Naive B cell (primary cell): ENCODE data around the gene MMD2. TPM values are rescaled to one million over a fixed set of nuclear protein-coding genes. Genes with fewer than 3 reads are reported as not detected.
"Not testable (repeated sequence)": the region's sequence is repeated elsewhere in the genome, so short reads cannot be mapped to it uniquely, and the experiment has no call there.

Experiments used
- ATAC-seq, 2 donors: fragments of 150-1000 bp; cut with Tn5 transposase; 2 replicates each; pipeline ENCODE4 v1.10.0; 2021; ENCODE audit warnings: low read depth in 2 of 2, mild to moderate bottlenecking in 2 of 2, moderate library complexity in 2 of 2
- DNase-seq: peaks from one replicate; pipeline ENCODE4 v3.0.0; 2022
- H3K27ac Mint-ChIP-seq, 6 donors: one replicate each; pipeline ENCODE4 v1.8.0; 2020 to 2022; ENCODE audit warnings: mild to moderate bottlenecking in 6 of 6, mixed read lengths in 6 of 6, moderate library complexity in 5 of 6, inconsistent platforms in 2 of 6
- H3K27me3 Mint-ChIP-seq, 3 donors: one replicate each; pipeline ENCODE4 v1.8.0; 2021 to 2022; ENCODE audit warnings: mixed read lengths in 3 of 3, mild to moderate bottlenecking in 1 of 3
- H3K36me3 Mint-ChIP-seq, 2 donors: one replicate each; pipeline ENCODE4 v1.8.0; 2020 to 2022; ENCODE audit warnings: mixed read lengths in 2 of 2, inconsistent platforms in 1 of 2, mild to moderate bottlenecking in 1 of 2
- H3K4me1 Mint-ChIP-seq, 3 donors: one replicate each; pipeline ENCODE4 v1.8.0; 2020 to 2022; ENCODE audit warnings: mixed read lengths in 3 of 3, inconsistent platforms in 1 of 3, mild to moderate bottlenecking in 1 of 3, moderate library complexity in 1 of 3
- H3K4me3 Mint-ChIP-seq, 8 donors: one replicate each; pipeline ENCODE4 v1.8.0; 2020 to 2022; ENCODE audit warnings: mild to moderate bottlenecking in 8 of 8, mixed read lengths in 8 of 8, moderate library complexity in 8 of 8, inconsistent platforms in 2 of 8
- H3K9me3 Mint-ChIP-seq, 7 donors: one replicate each; pipeline ENCODE4 v1.8.0; 2020 to 2022; ENCODE audit warnings: mixed read lengths in 7 of 7, mild to moderate bottlenecking in 5 of 7, inconsistent platforms in 2 of 7, moderate library complexity in 1 of 7
- polyA plus RNA-seq, 6 donors: library from polyadenylated mRNA; unstranded; fragments of 300-500 nt; fragmentation: Illumina TruSeq; gene quantifications; one replicate each; pipeline ENCODE4 v1.2.3, GENCODE V29; 2021; ENCODE audit warnings: low read depth in 6 of 6

The MMD2 gene
- polyA plus RNA-seq, 6 donors from 2014 or later, result not detected

GRCh38 chr7:4975626-4976025, 16.6 kb upstream of the MMD2 start:
- H3K4me3 Mint-ChIP-seq, result peak overlapping the region; percentile 22 to 92 (median 66)
- H3K4me1 Mint-ChIP-seq, result peaks cover 8 to 38% (median 19%) of the 10 kb centered on the region in 3 donors
- H3K36me3 Mint-ChIP-seq, H3K9me3 Mint-ChIP-seq, ATAC-seq, H3K27me3 Mint-ChIP-seq, DNase-seq: not testable (repeated sequence)
- H3K27ac Mint-ChIP-seq, result peak overlapping the region in 1 of 6 donors; percentile 90

GRCh38 chr7:4973728-4974198, 14.8 kb upstream of the MMD2 start:
- peak overlapping the region; percentile 92 to 98 (median 96) for H3K27ac Mint-ChIP-seq
- H3K27me3 Mint-ChIP-seq, result no peaks in the 10 kb centered on the region
- H3K4me3 Mint-ChIP-seq, result peak overlapping the region; percentile 90 to 99 (median 98)
- peaks cover 8 to 37% (median 19%) of the 10 kb centered on the region in 3 donors for H3K4me1 Mint-ChIP-seq
- H3K36me3 Mint-ChIP-seq, result peaks cover 4 to 7% of the 10 kb centered on the region in 2 donors
- DNase-seq (peak; percentile 93), ATAC-seq (peak; percentile 94 to 96)
- no peaks in the 10 kb centered on the region for H3K9me3 Mint-ChIP-seq

- H3K27me3 Mint-ChIP-seq, H3K9me3 Mint-ChIP-seq, ATAC-seq, H3K36me3 Mint-ChIP-seq, DNase-seq, H3K27ac Mint-ChIP-seq: not testable (repeated sequence)
- peak overlapping the region in 2 of 8 donors; percentile 36 to 47 for H3K4me3 Mint-ChIP-seq
- peaks cover 5 to 29% (median 19%) of the 10 kb centered on the region in 3 donors for H3K4me1 Mint-ChIP-seq
Measured at GRCh38 chr7:4972446-4972845, 13.5 kb upstream of the MMD2 start.

DNA sequence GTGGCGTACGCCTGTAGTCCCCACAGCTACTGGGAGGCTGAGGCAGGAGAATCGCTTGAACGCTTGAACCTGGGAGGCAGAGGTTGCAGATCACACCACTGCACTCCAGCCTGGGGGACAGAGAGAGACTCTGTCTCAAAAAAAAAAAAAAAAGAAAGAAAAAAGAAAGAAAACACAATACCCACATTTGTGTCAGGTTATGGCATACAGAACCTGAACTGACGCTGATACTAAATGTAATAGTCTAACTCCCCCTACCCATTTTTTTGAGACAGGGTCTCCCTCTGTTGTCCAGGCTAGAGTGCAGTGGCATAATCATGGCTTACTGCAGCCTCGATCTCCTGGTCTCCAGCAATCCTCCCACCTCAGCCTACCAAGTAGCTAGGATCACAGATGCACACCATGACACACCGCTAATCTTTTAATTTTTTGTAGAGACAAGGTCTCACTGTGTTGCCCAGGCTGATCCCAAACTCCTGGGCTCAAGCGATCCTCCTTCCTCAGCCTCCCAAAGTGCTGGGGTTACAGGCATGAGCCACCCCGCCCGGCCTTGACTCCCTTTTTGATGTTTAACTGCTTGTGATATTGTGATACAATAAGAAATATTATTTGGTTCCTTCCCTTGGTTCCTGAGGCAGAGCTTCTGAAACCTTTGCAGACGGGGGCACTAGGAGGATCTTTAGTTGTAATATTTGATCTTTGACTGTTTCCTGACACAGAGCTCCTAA, 6.5 kb upstream of the MMD2 start:
- peaks cover 19 to 47% (median 30%) of the 10 kb centered on the region in 3 donors for H3K27me3 Mint-ChIP-seq
- peak overlapping the region in 1 of 8 donors; percentile 42 for H3K4me3 Mint-ChIP-seq
- no peaks in the 10 kb centered on the region for H3K4me1 Mint-ChIP-seq
- ATAC-seq (no peak), DNase-seq (no peak)
- H3K27ac Mint-ChIP-seq, result no peak overlapping the region
- H3K36me3 Mint-ChIP-seq, result no peaks in the 10 kb centered on the region
- no peaks in the 10 kb centered on the region for H3K9me3 Mint-ChIP-seq

DNA sequence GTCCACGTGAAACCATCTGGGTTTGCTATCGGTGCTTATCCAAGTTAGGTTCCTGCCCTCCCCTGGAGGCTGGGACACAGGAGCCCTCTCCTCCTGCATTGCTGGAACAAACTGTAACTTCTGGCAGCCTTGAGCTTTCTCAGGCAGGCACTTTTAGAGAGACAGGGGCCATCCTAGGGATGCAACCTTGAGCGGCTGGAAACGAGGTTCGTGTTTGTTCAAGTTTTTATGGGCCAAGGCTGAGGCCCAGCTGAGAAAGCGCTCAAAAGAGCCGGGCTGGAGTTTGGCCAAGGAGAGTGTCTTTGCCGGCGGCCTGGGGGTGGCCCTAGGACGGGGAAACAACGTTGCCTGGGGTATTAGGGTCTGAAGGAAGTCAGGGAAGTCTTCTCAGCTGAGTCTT, 5.5 kb upstream of the MMD2 start:
- DNase-seq, result no peak
- no peaks in the 10 kb centered on the region for H3K36me3 Mint-ChIP-seq
- peaks cover 19 to 51% (median 30%) of the 10 kb centered on the region in 3 donors for H3K27me3 Mint-ChIP-seq
- H3K4me3 Mint-ChIP-seq, result no peak overlapping the region
- H3K9me3 Mint-ChIP-seq, result no peaks in the 10 kb centered on the region
- ATAC-seq, result no peak
- no peaks in the 10 kb centered on the region for H3K4me1 Mint-ChIP-seq
- no peak overlapping the region for H3K27ac Mint-ChIP-seq

GRCh38 chr7:4962872-4963775, 4.1 kb upstream of the MMD2 start:
- no peak overlapping the region for H3K4me3 Mint-ChIP-seq
- DNase-seq (no peak), ATAC-seq (no peak)
- H3K27me3 Mint-ChIP-seq, result peaks cover 25 to 57% (median 37%) of the 10 kb centered on the region in 3 donors
- H3K36me3 Mint-ChIP-seq, result no peaks in the 10 kb centered on the region
- H3K27ac Mint-ChIP-seq, result peak overlapping the region in 1 of 6 donors; percentile 10
- peaks cover 4 to 6% (median 5%) of the 10 kb centered on the region in 3 donors for H3K4me1 Mint-ChIP-seq
- H3K9me3 Mint-ChIP-seq, result no peaks in the 10 kb centered on the region

GRCh38 chr7:4960363-4960762, 1.4 kb upstream of the MMD2 start:
- Mint-ChIP-seq H3K27ac (no peak overlapping the region), H3K27me3 (peaks cover 32 to 72% (median 52%) of the 10 kb centered on the region in 3 donors), H3K4me3 (no peak overlapping the region), H3K36me3 (no peaks in the 10 kb centered on the region), H3K9me3 (no peaks in the 10 kb centered on the region), H3K4me1 (peaks cover 4 to 11% (median 6%) of the 10 kb centered on the region in 3 donors)
- ATAC-seq (no peak), DNase-seq (no peak)

DNA sequence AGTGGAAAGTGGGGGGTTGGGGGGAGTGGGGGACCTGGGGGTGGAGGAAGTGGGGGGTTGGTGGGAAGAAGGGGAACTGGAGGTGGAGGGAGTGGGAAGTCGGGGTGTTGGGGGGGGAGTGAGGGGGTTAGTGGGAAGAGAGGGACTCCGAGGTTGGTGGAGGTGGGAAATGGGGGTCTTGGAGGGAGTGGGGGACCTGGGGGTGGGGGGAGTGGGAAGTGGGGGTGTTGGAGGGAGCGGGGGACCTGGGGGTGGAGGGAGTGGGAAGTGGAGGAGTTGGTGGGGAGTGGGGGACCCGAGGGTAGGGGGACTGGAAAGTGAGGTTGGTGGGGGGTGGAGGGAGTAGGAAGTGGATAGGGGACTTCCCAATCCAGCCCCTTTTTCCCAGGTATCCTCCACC, 906 bp upstream of the MMD2 start:
- Mint-ChIP-seq H3K27ac (no peak overlapping the region), H3K36me3 (no peaks in the 10 kb centered on the region), H3K9me3 (peaks cover 0 to 3% (median 0%) of the 10 kb centered on the region in 7 donors), H3K4me3 (no peak overlapping the region), H3K27me3 (peaks cover 32 to 76% (median 54%) of the 10 kb centered on the region in 3 donors), H3K4me1 (peaks cover 4 to 11% (median 6%) of the 10 kb centered on the region in 3 donors)
- ATAC-seq, result no peak
- no peak for DNase-seq

GRCh38 chr7:4959306-4959705, 319 bp upstream of the MMD2 start:
- DNase-seq, result no peak
- no peaks in the 10 kb centered on the region for H3K36me3 Mint-ChIP-seq
- peaks cover 32 to 72% (median 51%) of the 10 kb centered on the region in 3 donors for H3K27me3 Mint-ChIP-seq
- no peak overlapping the region for H3K4me3 Mint-ChIP-seq
- no peak overlapping the region for H3K27ac Mint-ChIP-seq
- peaks cover 0 to 4% (median 0%) of the 10 kb centered on the region in 7 donors for H3K9me3 Mint-ChIP-seq
- no peak for ATAC-seq
- peaks cover 4 to 11% (median 6%) of the 10 kb centered on the region in 3 donors for H3K4me1 Mint-ChIP-seq

DNA sequence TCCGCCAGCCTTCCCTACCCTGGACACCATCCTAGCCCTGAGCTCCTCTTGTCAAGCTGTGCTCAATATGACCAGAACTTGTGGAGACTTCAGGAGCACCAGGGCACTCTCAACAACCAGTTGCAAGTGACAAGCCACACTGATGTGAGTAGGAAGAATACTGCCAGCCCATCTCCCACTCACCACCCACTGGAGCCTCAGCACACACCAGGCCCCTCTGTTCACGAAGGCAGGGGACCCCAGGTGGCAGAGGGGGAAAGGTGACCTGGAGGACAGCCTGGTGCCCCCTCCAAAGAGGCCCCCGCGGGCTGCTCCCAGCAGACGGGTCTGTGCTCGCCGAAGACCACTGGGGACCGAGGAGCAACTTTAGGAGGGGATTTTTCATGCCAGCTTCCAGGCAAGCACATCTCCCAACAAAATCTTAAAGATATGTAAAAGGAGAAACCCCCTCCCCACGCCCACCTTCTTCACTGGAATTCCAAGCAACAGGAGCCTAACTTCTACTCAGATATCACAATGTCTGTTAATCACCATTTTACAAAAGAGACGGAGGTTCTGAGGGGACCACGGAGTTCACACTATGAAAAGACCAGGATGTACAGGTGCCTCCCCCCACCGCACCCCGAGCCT, 1.0 kb downstream of the MMD2 start:
- DNase-seq (no peak), ATAC-seq (no peak)
- Mint-ChIP-seq H3K27ac (peak overlapping the region in 1 of 6 donors; percentile 42), H3K4me3 (peak overlapping the region; percentile 43 to 86 (median 57)), H3K4me1 (peaks cover 4 to 13% (median 6%) of the 10 kb centered on the region in 3 donors), H3K27me3 (peaks cover 30 to 71% (median 42%) of the 10 kb centered on the region in 3 donors), H3K9me3 (peaks cover 0 to 4% (median 0%) of the 10 kb centered on the region in 7 donors), H3K36me3 (no peaks in the 10 kb centered on the region)

DNA sequence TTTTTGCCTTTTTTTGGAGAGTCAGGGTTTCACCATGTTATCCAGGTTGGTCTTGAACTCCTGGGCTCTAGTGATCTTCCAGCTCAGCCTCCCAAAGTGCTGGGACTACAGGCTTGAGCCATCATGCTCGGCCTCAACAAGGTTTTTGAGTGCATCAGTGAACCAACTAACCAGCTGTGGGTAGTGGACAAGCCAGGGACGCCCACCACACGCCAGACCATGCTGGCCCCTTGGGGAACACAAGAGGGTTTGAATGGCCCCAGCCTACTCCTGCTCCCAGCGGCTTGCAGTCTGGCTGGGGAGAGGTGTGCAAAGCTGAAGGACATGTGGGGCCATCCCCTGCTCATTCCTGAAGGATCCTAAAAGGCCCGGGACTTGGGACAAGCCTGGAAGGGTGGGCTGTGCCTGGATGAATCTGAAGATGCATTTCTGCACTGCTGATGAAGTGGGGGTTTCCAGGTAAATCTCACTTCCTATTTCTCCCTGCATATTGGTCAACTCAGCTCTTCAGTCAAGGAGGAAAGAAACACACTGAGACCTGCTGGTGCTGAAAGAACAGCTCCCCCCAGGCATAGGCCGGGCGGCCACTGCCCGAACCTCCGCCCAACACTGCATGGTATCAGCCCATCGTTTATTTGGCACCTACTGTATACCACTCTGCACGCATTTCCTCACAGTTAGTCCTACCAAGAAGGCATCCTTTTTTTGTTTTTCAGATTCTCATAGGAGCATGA, 6.9 kb downstream of the MMD2 start:
- Mint-ChIP-seq H3K27me3 (peaks cover 29 to 55% (median 37%) of the 10 kb centered on the region in 3 donors), H3K4me1 (peaks cover 0 to 10% (median 0%) of the 10 kb centered on the region in 3 donors), H3K4me3 (no peak overlapping the region), H3K27ac (no peak overlapping the region), H3K9me3 (peaks cover 2 to 20% (median 11%) of the 10 kb centered on the region in 7 donors), H3K36me3 (no peaks in the 10 kb centered on the region)
- DNase-seq (peak; percentile 23), ATAC-seq (peak; percentile 76 to 82)

- Mint-ChIP-seq H3K4me3 (no peak overlapping the region), H3K27me3 (peaks cover 26 to 50% (median 30%) of the 10 kb centered on the region in 3 donors), H3K27ac (no peak overlapping the region), H3K4me1 (peaks cover 0 to 10% (median 0%) of the 10 kb centered on the region in 3 donors), H3K9me3 (peaks cover 4 to 22% (median 11%) of the 10 kb centered on the region in 7 donors), H3K36me3 (no peaks in the 10 kb centered on the region)
- DNase-seq (no peak), ATAC-seq (no peak)
Measured at GRCh38 chr7:4951304-4951703, 7.7 kb downstream of the MMD2 start.
